Adrenal gland (tissue), 12 donors: Measurements from ENCODE around the gene TNNT3. TPM values are rescaled to one million over a fixed set of nuclear protein-coding genes. Genes with fewer than 3 reads are reported as not detected.

Source experiments
- DNase-seq, 7 donors: peaks; one replicate each; pipeline ENCODE4 v3.0.0-alpha.2; 2019 to 2020
- H3K27ac ChIP-seq, 5 donors: fragments of 200-600 bp; sonication (generic) in 4 of 5; 1 replicate in 3 of 5; 2 replicates in 2 of 5; pipeline versions ENCODE4 v1.5.1 to v1.8.0; 2016 to 2020; ENCODE audit warnings: mild to moderate bottlenecking in 1 of 5
- H3K27me3 ChIP-seq: fragments of 200-600 bp; 2 replicates; pipeline ENCODE4 v1.8.0; 2021
- H3K36me3 ChIP-seq, 2 donors: fragments of 200-600 bp; replicated peaks in 1 of 2; 1 replicate in 1 of 2; 2 replicates in 1 of 2; pipeline versions ENCODE4 v1.5.1 to v1.8.0; 2018 to 2022
- H3K4me1 ChIP-seq, 2 donors: fragments of 200-600 bp; replicated peaks in 1 of 2; 1 replicate in 1 of 2; 2 replicates in 1 of 2; pipeline versions ENCODE4 v1.5.1 to v1.8.0; 2018 to 2021
- H3K4me3 ChIP-seq, 4 donors: fragments of 200-600 bp; sonication (generic) in 3 of 4; one replicate each; pipeline ENCODE4 v1.5.1; 2016 to 2018
- H3K9me3 ChIP-seq, 3 donors: fragments of 200-600 bp; sonication (generic) in 1 of 3; replicated peaks in 1 of 3; 1 replicate in 2 of 3; 2 replicates in 1 of 3; pipeline versions ENCODE4 v1.5.1 to v1.8.0; 2016 to 2021
- CTCF ChIP-seq, 6 experiments: fragments of 450-650 bp in 4 of 6; fragments of 200-600 bp in 2 of 6; sonication (generic) in 1 of 6; IDR thresholded peaks; 1 replicate in 5 of 6; 2 replicates in 1 of 6; pipeline versions ENCODE4 v1.5.1 to v1.8.0; 2016 to 2021; ENCODE audit warnings: antibody characterized with exemption in 6 of 6, mild to moderate bottlenecking in 2 of 6, moderate library complexity in 1 of 6
- POLR2A ChIP-seq, 2 donors: fragments of 450-650 bp; IDR thresholded peaks; one replicate each; pipeline ENCODE4 v1.6.1; 2017; ENCODE audit warnings: antibody characterized with exemption in 2 of 2, mild to moderate bottlenecking in 2 of 2, moderate library complexity in 1 of 2
- WGBS, 4 donors: extraction: QIAGEN DNeasy Blood & Tissue Kit in 2 of 4; methylation state at CpG; one replicate each; pipeline versions ENCODE4 v1.1.5 to v1.1.7; 2013 to 2017; 5-methylcytosine and 5-hydroxymethylcytosine counted together
- intact Hi-C, 2 donors: fragments of 100-400 bp; cut with DNase I; formaldehyde crosslinking; loops; one replicate each; pipeline versions ENCODE4 v1.14.1 to v1.15.0; 2022 to 2023
- polyA plus RNA-seq, 3 donors: library from polyadenylated mRNA; stranded (reverse); fragments of 200-250 nt in 2 of 3; fragments of 350-450 nt in 1 of 3; fragmentation: Illumina TruSeq in 1 of 3; extraction: RNeasy Lipid Tissue Mini Kit (QIAGEN cat#74804) in 1 of 3; gene quantifications; one replicate each; pipeline ENCODE4 v1.2.3, GENCODE V29; 2013 to 2014
- total RNA-seq, 9 donors: library from RNA; depleted of rRNA in 4 of 9; stranded (reverse); fragments of >200 nt in 4 of 9; fragments of 120-200 nt in 1 of 9; fragmentation: NEBNext Ultra II Directional in 1 of 9; extraction: Animal tissue kit (Norgen Biotek cat#: 25700) in 1 of 9; gene quantifications; one replicate each; pipeline versions ENCODE4 v1.1.0 to v1.2.4, GENCODE V29; 2013 to 2023
- donor health status: healthy with polysubstance abuse.
- donor health status: Bipolar disorder and iron deficiency.
- donor health status: DM: yes; HTN: yes; CAD: no.
- donor health status: DM: no; HTN: no; CAD: no.
- donor health status: DM: no; HTN: no; CAD: no.
- donor health status: DM: yes; HTN: yes; CAD: no.

TNNT3 gene
- total and polyA plus RNA-seq, 12 donors = 0.81 to 12.2 (median 5.4) TPM; not detected in 1

- Histone ChIP-seq H3K4me1 (no peaks in the 10 kb centered on the region), H3K9me3 (no peaks in the 10 kb centered on the region), H3K27me3 (no peaks in the 10 kb centered on the region), H3K36me3 (peaks cover 0 to 21% of the 10 kb centered on the region in 2 donors), H3K4me3 (no peak within 1 kb of the TSS), H3K27ac (peak within 1 kb of the TSS in 4 of 5 donors; percentile 25 to 62 (median 36))
- DNase-seq = peak in 1 of 7 donors; percentile 23
- 57 to 66% (median 62%) methylated on average over 7 of the region's 7 CpGs for WGBS, 4 donors
- no peak for TF ChIP-seq CTCF (IDR thresholded peaks at IDR 0.05)
- TF ChIP-seq POLR2A (IDR thresholded peaks at IDR 0.05) = no peak
- intact Hi-C loops = loop anchor here in 1 of 2 donors (1.0 to 10.0 kb wide), 2 partner anchors 25 to 53 kb away; partner anchors contain the start of gene MRPL23
Observed at GRCh38 chr11:1891831-1892115, 27.7 kb upstream of the TNNT3 start, which contains the start of gene PRR33. Gene PRR33, minus strand, starts transcription at chr11:1891895. Its CDS starts 1,311 bp downstream, at chr11:1890584.

- peaks cover 0 to 18% of the 10 kb centered on the region in 2 donors for H3K36me3 ChIP-seq
- 48 to 65% (median 54%) methylated on average over 1 to 7 of the region's 7 CpGs for WGBS, 4 donors
- intact Hi-C loops = loop anchor here in 1 of 2 donors (1.0 to 10.0 kb wide), 2 partner anchors 24 to 53 kb away; partner anchors contain the start of gene MRPL23
- H3K27ac ChIP-seq = peak overlapping the region in 1 of 5 donors; percentile 5
- H3K4me1 ChIP-seq = no peaks in the 10 kb centered on the region
- H3K27me3 ChIP-seq = no peaks in the 10 kb centered on the region
- H3K9me3 ChIP-seq = no peaks in the 10 kb centered on the region
- peak in 6 of 7 donors; percentile 25 to 59 (median 43) for DNase-seq
- no peak for TF ChIP-seq CTCF (IDR thresholded peaks at IDR 0.05)
- TF ChIP-seq POLR2A (IDR thresholded peaks at IDR 0.05) = no peak
- H3K4me3 ChIP-seq = no peak overlapping the region
Observed at GRCh38 chr11:1892116-1892515, 27.4 kb upstream of the TNNT3 start.

- no peak overlapping the region for H3K4me3 ChIP-seq
- WGBS, 4 donors = 39 to 64% (median 53%) methylated on average over 5 of the region's 5 CpGs
- intact Hi-C loops = loop anchor here in 1 of 2 donors (1.0 to 10.0 kb wide), 2 partner anchors 24 to 52 kb away; partner anchors contain the start of gene MRPL23
- no peak overlapping the region for H3K27ac ChIP-seq
- no peaks in the 10 kb centered on the region for H3K9me3 ChIP-seq
- TF ChIP-seq CTCF (IDR thresholded peaks at IDR 0.05) (no peak), POLR2A (IDR thresholded peaks at IDR 0.05) (no peak)
- H3K4me1 ChIP-seq = no peaks in the 10 kb centered on the region
- DNase-seq = no peak
- no peaks in the 10 kb centered on the region for H3K27me3 ChIP-seq
- peaks cover 0 to 14% of the 10 kb centered on the region in 2 donors for H3K36me3 ChIP-seq
Observed at GRCh38 chr11:1892558-1892957, 26.9 kb upstream of the TNNT3 start.

DNA sequence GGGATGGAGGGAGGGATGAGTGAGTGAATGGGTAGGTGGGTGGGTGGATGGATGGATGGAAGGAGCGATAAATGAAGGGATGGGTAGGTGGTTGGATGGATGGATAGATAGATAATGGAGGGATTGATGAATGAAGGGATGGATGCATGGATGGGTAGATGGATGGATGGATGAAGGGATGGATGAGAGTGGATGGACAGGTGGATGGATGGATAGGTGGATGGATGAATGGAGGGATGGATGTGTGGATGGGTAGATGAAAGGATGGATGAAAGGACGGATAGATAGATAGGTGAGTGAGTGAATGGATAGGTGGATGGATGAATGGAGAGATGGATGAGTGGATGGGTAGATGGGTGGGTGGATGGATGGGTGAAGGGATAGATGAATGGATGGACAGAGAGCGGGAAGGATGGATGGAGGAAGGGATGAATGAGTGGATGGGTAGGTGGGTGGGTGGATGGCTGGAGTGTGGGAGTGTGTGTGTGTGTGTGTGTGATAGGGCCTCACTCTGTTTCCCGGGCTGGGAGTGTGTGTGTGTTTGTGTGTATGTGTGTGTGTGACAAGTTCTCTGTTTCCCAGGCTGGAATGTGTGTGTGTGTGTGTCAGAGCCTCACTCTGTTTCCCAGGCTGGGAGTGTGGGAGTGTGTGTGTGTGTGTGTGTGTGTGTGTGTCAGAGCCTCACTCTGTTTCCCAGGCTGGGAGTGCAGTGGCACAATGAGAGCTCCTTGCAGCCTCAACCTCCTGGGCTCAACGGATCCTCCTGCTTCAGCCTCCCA lies 25.7 kb upstream of the TNNT3 start:
- Histone ChIP-seq H3K4me1 (no peaks in the 10 kb centered on the region), H3K36me3 (peaks cover 0 to 2% of the 10 kb centered on the region in 2 donors), H3K27me3 (no peaks in the 10 kb centered on the region), H3K4me3 (no peak overlapping the region), H3K9me3 (no peaks in the 10 kb centered on the region), H3K27ac (no peak overlapping the region)
- intact Hi-C loops = loop anchor here (1.0 to 10.0 kb wide), 2 partner anchors 23 to 51 kb away; partner anchors contain the start of gene MRPL23 (in 1 of the 2)
- TF ChIP-seq CTCF (IDR thresholded peaks at IDR 0.05) (no peak), POLR2A (IDR thresholded peaks at IDR 0.05) (no peak)
- WGBS, 4 donors = 77 to 81% (median 78%) methylated on average over 3 to 5 of the region's 5 CpGs
- DNase-seq = no peak
